GM19043 (cell line): ENCODE results near the gene PIP5KL1.

ENCODE experiments used
- ATAC-seq: cut with Tn5 transposase; IDR thresholded peaks from one replicate; pipeline ENCODE4 v1.9.1; 2021; ENCODE audit warnings: low read depth; ENCODE audit not compliant: unreplicated experiment

The PIP5KL1 gene

DNA sequence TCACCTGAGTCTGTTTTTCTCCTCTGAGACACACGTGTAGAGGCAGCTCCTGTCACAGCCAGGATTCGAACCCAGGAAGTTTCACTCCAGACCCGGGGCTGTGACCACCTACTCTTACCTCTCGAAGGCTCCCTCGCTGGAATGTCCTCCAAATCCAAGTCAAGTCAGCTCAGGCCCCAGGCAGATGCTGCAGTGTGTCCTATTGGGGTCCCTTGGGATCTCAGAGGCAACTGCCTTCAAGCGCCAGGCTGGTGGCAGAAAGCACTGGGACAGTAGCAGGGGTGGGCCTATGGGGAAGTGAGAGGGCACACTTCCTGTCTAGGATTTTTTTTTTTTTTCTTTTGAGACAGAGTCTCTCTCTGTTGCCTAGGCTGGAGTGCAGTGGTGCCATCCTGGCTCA, 13.0 kb downstream of the PIP5KL1 start:
- ATAC-seq, result no peak

DNA sequence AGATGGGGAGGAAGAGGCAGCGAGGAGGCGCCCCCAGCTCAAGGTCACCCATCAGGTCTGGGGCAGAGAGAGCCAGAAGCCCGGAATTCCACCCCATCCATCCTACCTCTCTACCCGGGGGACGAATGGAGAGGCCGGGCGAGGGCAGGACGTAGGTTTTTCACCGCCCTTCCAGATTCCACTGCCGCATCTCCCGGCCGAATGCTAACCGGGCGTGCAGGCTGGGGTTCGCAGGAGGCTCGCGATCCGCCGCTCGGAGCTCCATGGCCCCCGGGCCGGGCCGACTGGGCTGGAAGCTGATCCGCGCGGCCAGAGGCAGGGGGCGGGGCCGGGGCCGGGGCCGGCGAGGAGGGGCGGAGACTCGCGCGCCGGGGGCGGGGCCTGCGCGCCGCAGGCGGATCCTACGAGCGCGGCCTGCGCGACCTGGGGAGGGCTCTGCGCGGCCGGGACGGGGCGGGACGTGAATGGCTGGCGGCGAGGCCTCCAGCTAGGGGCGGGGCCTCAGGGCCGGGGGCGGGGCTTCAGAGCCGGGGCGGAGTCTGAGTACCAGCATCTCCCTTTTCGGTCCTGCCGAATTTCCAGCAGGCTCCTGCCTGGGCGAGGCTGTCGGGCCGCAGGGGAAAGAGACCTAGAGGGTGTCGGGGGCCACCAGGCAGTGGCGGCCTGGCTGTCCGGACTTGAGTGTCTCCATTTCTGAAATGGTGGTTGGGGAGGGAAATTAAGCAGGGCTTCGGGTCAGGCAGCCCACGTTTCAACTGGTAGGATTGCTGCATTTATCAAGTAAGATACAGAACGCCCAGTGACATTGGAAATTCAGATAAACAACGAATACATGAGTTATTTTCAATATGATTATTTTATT, 13.6 kb downstream of the PIP5KL1 start, which contains the start of gene ST6GALNAC4:
Gene ST6GALNAC4 (minus strand): TSS at position 322 of the 862 bp plus-strand sequence. CDS start 622 bp downstream, outside the sequence.
- ATAC-seq, result peak; percentile 63

DNA sequence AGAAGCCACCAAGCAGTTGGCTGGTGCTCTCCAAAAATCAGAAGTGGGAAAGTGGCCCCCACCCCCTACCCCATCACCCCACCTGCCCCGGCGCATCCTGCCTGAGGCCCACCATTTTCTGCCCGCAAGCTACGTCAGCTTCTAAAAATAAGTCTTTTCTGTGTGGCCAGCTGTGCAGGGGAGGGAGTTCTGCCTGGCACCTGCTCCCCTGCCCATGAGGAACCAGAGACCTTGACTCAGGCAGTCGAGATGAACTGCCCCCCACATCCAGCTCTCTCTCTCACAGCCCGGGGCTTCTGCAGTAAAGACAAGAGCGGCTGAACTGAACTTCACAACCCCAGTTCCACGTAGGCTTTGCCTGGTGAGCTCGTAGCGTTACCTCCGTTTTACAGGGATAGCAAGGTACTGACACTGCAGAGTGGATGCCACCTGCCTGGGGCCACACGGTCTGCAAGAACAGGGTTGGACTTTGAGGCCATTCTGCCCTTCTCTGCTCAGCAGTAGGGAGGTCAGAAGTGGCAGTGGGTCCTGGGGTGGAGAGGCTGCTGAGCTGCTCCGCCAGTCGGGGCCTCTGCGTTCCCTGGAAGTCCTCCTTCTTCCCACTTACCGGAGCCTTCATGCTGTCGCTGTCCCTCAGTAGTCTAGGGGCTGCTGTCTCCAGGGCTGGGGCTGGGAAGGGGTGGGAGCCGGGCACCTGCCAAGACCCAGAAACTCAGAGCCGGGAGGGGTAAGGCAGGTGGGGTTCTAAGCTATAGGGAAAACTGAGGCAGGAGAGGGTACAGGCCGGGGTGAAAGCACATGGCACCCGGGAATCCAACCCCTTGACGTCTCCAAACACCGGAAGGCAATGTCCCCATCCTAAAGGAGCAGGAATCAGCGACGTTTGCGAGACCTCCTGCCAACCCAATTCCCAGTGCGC, 14.5 kb downstream of the PIP5KL1 start:
- ATAC-seq, result no peak

DNA sequence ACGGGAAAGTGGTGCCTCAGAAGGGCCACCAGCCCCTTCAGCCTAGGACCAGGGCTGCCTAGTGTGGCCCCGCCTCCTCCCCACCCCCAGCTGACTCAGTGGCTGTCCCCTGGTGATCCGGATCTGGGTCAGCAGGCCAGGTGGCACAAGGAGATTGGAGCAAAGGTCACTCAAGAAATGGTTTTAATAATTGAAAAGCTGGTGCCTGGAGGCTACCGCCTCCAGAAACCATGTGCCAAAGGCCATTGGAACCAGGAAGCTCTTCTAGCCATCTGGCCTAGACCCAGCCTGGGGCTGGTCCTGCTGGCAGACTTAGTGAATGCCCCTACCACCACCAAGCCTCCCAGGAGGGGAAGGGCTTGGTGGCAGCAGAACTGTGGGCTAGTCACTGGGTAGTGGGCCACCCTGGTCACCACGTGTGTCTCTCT, 15.2 kb downstream of the PIP5KL1 start:
- ATAC-seq, result no peak

DNA sequence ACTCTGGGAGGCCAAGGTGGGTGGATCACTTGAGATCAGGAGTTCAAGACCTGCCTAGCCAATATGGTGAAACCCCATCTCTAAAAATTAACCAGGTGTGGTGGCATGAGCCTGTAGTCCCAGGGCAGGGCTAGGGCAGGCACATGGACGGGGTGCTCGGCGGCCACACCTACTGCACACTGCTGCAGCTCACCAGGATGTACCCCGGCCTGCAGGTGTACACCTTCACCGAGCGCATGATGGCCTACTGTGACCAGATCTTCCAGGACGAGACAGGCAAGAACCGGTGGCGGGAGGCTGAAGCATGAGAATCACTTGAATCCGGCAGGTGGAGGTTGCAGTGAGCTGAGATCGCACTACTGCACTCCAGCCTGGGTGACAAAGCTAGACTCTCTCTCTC, 16.9 kb downstream of the PIP5KL1 start:
- no peak for ATAC-seq

DNA sequence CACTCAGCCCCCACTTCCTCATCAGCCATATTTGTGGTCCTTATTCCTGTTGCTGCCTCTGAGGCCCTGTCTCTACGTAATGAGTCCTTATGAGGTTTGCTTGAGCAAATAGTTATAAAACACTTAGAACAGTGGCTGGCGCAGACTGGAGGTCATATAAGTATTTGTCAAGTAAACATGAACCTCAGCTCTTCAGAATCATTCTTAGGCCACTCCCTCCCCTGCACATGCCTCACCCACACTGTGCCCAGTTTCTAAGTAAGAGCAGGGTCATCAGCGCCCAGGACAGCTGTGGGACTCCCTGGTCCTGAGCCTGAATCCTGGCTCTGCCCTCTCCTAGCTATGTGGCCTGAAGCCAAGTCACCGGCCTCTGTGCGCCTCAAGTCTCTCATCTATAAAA, 17.7 kb downstream of the PIP5KL1 start:
- ATAC-seq, result no peak

DNA sequence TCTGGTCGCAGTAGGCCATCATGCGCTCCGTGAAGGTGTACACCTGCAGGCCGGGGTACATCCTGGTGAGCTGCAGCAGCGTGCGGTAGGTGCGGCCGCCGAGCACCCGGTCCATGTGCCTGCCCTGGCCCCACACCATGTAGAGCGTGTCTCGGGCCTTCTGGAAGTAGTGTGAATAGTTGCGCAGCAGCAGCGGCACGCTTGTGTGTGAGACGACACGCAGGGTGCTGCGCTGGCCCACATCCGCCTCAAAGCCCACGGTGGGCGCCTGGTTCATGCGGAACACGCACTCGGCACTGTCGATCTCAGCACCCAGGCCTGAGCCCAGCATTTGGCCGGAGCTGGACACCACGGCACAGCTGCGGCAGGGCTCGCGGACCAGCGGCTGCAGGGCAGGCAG, 18.3 kb downstream of the PIP5KL1 start:
- ATAC-seq, result no peak

DNA sequence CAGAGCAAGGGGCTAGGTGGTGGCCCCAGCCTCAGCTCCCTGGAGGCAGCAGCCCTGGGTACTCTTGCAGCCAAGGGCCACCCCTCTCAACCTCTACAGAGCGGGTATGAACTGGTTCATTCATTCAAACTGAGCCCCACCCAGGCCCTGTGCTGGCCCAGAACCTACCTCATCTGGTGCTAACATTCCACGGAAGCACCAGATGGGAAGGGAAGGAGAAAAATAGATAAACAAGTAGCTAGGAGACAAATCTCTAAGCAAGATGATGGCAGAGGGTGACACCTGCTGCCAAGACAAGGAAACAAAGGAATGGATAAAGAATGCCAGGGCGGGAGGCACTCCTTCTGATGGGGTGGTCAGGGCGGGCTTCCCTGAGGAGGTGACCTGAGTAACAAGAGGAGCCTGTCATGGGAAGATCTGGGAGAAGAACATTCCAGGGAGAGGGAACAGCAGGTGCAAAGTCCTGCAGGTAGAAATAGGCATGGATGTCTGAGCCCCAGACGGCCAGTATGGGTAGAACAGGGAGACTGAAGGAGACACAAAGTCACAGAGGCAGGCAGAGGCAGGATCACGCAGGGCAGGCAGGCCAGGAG, 19.9 kb downstream of the PIP5KL1 start:
- ATAC-seq, result no peak

DNA sequence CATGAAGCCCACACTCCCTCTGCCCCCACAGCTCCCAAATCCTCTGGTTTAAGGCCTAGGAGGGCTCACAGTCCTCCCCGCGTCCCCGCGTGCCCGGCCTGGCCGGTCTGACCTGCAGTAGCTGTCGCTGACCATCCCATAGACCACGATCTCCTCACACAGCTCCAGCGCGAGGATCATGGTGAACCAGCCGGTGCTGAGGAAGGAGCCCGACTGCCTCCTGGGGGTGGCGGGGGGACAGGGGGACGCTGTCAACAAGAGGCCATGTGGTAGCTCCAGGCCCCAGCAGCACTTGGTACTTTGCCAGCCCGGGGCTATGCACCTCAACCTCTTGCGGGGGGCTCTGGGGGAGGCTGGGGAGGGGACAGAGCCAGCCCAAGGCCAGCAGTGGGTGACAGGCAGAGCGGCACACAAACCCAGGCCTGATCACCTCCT, 20.7 kb downstream of the PIP5KL1 start:
- no peak for ATAC-seq

DNA sequence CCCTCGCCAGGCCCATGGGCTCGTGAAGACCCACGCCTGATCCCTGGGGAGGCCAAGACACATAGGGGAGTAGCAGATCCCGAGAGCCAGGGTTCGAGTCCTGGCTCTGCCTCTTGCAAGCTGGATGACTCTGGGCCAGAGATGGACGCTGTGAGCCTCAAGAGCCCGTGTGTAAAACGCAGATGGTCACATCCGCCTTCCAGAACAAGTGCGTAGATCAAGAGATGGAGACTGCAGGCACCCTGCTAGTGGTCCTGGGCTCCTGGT, 22.0 kb downstream of the PIP5KL1 start:
- no peak for ATAC-seq

DNA sequence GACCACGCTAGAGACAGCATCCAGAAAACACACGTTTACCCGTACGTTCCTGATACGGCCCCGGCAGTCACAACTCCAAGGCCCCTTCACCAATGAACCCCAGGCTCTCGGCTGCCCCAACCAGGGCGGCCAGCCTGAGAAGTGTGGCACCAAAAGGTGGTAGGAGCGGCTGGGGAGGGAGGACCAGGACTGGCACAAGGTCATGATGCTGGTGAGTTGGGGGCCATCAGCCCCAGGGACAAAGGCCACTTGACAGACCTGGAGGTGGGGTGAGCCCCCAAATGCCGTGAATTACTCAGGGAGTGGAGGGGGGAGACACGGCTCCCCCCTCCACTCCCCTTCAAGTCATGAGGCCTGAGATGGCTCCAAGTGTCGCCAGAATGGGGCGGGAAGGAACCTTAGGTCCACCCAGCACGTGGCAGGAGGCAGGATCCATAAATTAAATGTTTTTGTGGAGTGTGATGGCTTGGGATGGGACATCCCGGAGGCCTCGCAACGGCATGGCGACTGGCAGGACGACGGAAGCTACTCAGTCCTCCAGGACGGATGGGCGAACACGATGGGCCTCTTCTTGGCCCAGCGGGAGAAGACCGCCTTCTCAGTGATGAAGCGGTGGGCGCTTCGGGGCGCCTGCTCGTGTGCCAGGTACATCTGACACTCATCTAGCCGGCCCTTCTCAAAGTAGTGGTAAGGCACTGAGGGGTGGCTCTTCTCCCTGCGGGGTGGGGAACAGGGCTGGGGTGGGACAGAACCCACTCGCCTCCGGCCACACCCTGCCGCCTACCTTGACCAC, 22.5 kb downstream of the PIP5KL1 start:
- no peak for ATAC-seq

DNA sequence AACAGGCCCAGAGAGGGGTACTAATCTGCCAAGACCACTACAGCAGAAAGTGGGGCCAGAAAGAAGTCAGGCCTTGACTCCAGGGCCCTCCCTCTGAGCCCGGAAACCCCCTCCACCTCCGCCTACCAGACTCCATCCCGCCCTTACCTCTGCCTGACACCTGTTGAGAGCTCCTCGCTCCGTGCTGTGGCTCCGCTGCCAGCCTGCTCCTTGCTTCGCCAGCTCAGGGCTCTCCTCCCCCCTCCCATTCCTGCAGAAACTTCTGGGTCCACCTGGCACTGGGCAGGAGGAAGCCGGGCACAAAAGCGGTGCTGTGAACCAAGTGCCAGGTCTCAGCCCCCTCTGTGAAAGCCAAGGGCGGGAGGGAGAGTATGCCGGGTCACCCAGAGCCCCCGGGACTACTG, 24.8 kb downstream of the PIP5KL1 start:
- no peak for ATAC-seq

DNA sequence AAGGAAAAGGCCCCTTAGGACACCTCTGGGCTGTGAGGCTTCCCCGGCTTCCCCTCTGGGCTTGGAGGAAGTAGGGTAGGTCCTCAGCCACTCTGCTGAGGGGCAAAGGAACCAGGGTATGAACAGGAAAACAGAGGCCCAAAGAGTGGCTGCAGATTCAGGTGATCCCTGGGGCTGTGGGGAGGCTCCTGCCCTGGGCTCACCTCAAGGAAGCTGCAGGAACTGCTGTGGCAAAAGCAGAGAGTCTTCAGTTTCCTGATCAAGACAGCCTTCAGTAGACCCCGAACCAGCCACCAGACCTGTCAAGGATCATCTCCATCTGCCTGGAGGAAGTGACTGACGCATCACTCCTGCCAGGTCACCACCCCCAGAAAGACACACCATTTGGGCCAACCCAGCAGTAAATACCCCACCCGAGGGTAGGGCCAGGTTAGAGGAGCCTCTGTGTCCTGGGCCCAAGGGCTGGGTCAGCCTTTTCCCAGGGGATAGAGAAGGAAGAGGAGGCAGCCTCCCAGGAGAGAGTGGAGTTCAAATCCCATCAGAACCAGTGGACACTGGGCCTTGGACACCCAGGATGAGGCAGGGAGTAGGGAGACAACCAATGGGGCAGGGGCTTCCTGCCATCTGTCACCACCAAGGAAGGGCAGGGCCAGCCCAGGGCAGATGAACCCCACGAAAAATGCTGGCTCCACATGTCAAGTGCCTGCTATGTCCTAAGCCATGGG, 25.4 kb downstream of the PIP5KL1 start:
- ATAC-seq, result no peak

DNA sequence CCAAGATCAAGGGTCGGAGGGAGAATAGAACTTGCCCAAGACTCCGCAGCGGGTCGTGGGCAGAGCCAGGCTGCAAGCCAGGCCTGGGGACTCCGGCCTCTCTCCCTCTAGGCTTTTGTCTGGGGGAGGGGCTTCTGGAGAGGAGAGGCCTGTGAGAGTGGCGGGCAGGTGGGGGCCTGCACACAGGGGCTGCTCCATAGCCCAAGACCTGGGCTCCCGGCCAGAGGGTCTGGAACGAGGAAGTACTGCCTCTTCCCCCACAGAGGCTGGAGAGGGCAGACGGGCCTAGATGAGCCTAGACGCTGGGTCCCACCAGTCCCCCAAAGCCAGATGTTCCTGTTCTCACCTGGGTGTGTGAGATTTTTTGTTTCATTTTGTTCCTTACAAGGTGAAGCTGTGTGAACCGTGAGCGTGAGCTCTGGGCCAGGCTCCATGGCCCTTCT, 26.0 kb downstream of the PIP5KL1 start:
- no peak for ATAC-seq

DNA sequence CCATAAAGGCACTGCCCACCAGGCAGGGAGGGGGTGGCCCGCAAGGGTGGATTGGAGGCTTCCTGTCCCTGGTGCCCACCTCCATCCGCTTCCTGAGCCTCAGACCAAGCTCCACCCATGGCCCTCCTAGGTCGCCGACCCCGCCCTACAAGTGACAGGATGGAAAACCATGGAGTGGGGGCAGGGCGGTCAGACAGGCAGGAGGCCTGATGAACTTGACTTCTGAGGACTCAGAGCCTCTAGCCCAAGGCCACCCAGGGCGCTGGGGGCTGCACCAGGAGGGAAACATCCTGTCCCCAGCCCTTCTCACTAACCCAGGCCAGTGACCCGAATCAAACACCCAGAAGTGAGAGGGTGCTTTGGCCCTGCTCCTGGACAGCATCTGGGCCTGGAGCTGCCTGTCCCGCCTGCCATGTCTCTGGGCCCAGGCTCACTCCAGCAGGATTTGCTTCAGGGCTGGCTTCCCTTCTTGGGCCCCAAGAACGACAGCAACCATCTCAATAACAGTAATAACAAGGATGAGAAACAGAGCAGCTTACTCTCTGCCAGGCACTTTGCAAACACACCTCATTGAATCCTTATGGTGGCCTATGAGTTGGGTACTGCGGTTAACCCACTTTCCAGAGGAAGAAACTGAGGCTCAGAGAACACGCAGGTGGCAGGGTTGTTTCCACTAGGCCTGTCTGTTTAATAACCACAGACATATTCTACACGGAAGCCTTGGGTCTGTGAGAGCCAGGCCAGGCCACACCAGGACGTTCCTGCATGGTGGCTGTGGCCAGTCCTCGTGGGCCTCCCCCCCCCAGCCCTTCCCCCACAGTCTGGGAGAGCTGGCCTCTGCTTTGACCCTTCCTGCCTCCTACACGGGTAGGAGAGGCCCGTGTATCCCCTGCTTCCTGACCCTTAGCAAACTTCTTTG, 26.8 kb downstream of the PIP5KL1 start:
- peak; percentile 35 for ATAC-seq

DNA sequence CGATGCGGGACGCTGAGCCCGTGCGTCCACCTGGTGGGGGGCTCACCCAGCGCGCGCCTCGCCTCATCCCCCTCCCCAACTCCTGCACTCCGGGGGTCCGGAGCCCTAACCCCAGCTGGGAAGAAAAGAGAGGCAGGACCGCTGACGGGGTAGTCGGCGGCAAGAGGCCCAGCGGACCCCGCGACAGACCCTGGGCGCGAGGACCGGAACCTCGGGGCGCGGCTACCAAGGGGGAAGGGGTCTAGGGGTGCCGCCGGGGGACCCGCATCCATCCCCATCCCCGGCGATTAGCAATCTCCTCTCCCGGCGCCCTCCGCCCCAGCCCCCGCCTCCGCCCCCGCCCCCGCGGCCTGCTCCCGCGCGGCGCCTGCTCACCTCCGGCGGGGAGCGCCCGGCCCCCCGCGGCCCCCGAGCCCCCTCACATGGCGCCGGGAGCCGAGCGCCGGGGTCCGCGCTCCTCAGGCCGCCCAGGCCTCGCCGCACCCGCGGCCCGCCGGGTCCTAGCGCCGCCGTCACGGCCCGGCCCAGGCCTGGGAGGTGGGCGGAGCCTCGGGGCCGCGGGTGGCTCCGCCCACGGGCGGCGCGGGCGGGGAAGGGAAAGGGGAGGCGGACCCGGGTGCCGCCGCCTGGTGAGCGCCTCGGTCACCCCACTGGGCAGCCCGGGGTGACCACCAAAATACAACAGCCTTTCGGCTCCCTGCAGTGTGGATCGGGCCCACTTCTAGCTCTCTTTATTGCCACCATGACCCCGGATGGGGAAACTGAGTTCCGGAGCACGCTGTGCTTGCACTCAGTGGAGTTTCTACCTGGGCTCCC, 31.2 kb downstream of the PIP5KL1 start, which contains the start of gene ST6GALNAC6:
Gene ST6GALNAC6 (minus strand): TSS at position 476 of the 816 bp plus-strand sequence. CDS start 1,622 bp downstream, outside the sequence.
- ATAC-seq, result peak; percentile 48

DNA sequence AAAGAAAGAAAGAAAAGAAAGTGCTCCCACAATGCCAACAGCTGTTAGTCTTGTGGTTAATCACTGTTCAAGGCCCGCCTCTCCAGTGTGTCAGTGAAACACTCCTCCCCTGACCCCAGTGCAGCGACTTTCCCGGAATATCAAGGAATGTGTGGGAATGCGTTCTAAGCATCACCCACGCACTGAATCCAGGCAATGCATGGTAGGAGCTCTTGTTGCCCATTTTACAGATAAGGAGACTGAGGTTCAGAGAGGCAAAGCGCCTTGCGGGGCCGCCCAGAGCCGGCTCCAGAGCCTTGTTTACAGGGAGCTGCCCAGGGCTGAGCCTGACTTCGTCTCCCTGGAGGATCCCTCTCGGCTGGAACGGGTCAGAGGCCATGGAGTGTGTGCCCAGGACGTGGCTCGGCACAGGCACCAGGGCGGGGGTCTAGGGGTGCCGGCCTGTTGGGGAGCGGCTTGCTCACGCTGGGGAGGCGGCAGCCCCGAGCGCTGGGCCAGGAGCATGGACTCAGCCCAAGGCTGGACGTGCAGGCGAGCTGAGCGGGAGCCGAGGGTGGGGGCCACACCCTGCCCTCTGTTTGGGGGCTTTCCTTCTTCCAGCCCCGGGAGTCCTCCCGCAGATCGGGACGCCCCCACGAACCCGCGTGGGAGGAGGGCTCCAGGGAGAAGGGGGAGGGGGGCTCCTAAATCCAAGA, 32.0 kb downstream of the PIP5KL1 start:
- ATAC-seq, result no peak
